Fibroblast of skin of right biceps (primary cell): Measurements from ENCODE around the gene CNEP1R1.

ENCODE experiments used
- DNase-seq: peaks from one replicate; pipeline ENCODE4 v3.0.0-alpha.2; 2013

CNEP1R1 gene

GRCh38 chr16:50065624-50066481 lies 40.8 kb downstream of the CNEP1R1 start, which contains the start of gene HEATR3:
Gene HEATR3 (plus strand): TSS chr16:50065970. CDS start chr16:50066132, 162 bp downstream.
- DNase-seq = peak; percentile 93

DNA sequence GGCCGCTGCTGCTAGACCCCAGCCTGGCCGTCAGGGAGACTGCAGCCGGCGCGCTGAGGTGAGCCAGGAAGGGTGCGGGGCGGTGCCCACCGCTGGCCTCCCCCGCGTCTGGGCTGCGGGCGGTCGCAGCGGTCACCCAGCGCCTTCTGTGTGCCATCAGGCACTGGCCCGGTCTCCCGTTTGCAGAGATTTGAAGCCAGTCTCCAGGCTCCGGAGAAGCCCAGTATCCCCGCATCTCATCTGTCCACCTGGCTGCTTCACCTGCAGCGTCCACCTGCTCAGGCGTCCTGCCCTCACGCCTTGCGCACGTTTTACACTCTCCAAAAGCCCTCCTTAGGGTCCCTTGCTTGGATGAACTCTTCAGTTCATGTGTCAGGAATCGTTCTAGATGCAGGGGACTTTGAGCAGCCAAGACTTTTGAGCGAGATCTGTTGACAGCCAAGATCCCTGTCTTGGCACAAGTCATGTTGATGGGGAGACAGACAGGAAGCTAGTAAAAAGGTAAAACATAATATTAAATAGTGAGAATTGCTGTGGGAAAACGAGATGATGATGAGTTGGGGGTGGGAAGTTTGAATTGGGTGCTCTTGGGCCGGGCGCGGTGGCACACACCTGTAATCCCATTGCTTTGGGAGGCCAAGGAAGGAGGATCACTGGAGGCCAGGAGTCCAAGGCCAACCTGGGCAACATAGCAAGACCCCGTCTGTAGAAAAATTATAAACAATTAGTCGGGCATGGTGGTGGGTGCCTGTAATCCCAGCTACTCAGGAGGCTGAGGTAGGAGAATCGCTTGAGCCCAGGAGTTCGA lies 41.7 kb downstream of the CNEP1R1 start:
- no peak for DNase-seq

- peak; percentile 71 for DNase-seq
Measured at GRCh38 chr16:50067290-50067853, 42.3 kb downstream of the CNEP1R1 start.

GRCh38 chr16:50068550-50068949 lies 43.5 kb downstream of the CNEP1R1 start:
- peak; percentile 59 for DNase-seq

DNA sequence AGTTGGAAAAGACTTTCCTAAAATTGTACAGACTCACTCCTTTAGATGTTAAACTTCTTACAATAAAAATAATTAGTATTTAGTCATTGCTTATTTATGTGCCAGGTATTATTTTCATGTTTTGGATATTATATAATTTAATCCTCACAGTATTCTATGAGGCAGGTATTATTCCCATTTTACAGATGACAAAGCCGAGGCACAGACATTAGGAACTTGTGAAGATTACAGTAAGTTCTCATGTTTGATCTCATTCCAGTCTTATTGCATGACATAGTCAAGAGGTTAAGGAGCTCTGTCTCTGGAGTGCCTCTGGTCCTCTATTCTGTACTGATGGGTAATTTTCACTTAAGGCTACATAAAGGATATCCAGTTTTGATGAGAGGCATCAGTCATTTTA lies 44.0 kb downstream of the CNEP1R1 start:
- no peak for DNase-seq

GRCh38 chr16:50071075-50071671 lies 46.1 kb downstream of the CNEP1R1 start:
- DNase-seq = no peak

GRCh38 chr16:50072730-50073129 lies 47.7 kb downstream of the CNEP1R1 start:
- DNase-seq = no peak

GRCh38 chr16:50079397-50080140 lies 54.5 kb downstream of the CNEP1R1 start:
- no peak for DNase-seq

DNA sequence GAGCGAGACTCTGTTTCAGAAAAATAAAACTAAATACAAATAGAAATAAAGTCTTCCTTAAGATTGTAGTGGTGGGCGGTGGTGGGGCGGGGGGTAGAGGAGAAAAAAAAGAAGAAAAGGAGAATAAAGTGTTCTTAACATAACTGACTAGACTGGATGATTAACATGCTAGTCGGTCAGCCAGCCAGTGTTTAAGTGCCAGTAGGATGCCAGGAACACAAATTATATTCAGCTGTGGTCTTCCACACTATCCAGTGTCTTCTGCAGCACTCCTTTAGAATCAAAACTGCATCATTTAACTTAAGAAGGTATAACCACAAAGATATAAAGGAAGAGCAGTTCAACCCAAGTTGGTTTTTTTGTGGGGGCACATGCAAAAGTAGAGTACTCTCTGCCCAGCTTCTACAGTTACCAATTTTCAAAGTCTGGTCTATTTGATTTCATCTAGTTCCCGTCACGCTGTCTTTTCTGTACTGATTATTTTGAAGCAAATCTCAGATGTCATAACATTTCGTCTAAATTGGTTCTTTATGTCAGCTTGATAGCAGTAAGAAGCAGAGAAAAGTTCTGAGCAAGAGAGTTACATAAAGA lies 56.5 kb downstream of the CNEP1R1 start:
- no peak for DNase-seq

DNA sequence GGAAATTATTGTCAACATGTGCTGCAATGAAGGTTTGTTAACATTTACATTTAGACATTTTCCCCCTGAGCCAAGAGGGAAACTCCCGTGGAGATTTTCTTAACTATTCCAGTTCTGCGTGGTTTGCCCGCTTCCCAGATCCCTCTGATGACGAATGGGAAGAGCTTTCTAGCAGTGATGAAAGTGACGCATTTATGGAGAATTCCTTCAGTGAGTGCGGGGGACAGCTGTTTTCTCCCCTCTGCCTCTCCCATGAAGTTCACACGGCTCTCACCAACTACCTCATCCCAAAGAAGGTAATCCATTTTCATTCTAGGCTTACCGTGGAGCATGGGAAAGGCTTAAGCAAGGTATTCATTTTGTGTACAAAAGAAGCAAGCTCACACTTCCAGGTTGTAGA lies 59.0 kb downstream of the CNEP1R1 start:
- peak; percentile 30 for DNase-seq

DNA sequence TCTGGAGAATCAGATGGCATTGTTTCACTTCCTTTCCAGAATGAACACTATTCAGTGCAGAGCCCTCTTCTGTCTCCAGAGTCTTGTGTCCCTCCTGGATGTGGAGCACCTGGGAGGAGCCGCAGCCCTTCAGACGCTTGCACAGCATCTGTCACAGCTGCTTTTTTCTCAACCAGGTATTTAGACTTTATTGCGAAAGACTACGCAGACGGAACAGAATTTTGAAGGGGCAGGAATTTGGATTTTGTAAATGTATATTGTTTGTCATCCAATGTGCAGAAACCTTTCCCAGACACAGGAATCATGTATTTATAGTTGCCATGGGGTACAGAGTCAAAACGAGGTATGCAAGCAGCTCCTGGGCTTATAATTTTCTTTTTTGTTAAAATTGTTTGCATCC lies 61.2 kb downstream of the CNEP1R1 start:
- DNase-seq = no peak
